MM.1S (cell line): ENCODE results near the gene SMCO4.
"Not testable (repeated sequence)": the region's sequence is repeated elsewhere in the genome, so short reads cannot be mapped to it uniquely, and the experiment has no call there.

Source experiments
- DNase-seq: peaks from one replicate; pipeline ENCODE4 v3.0.0-alpha.2; 2015
- H2AFZ ChIP-seq: fragments of 300-600 bp; sonication (generic); 2 replicates; pipeline ENCODE4 v1.6.0; 2016; ENCODE audit warnings: antibody characterized with exemption, low read length
- H3F3A ChIP-seq: fragments of 300-600 bp; sonication (generic); 2 replicates; pipeline ENCODE4 v1.6.1; 2016; ENCODE audit warnings: mild to moderate bottlenecking, antibody characterized with exemption, low read length, moderate library complexity, mixed read lengths; ENCODE audit not compliant: insufficient read depth
- H3K27ac ChIP-seq: fragments of 300-600 bp; sonication (generic); 2 replicates; pipeline ENCODE4 v1.5.1; 2016; ENCODE audit warnings: mild to moderate bottlenecking, low read length
- H3K27me3 ChIP-seq: fragments of 300-600 bp; sonication (generic); replicated peaks from 2 replicates; pipeline ENCODE4 v1.6.0; 2016; ENCODE audit warnings: low read length; ENCODE audit not compliant: insufficient read depth
- H3K36me3 ChIP-seq: fragments of 300-600 bp; sonication (generic); replicated peaks from 2 replicates; pipeline ENCODE4 v1.6.1; 2016; ENCODE audit warnings: mild to moderate bottlenecking, low read length, mixed read lengths; ENCODE audit not compliant: insufficient read depth
- H3K4me1 ChIP-seq: fragments of 300-600 bp; sonication (generic); 2 replicates; pipeline ENCODE4 v1.6.1; 2016; ENCODE audit warnings: low read length, mixed read lengths
- H3K4me2 ChIP-seq: fragments of 300-600 bp; sonication (generic); 2 replicates; pipeline ENCODE4 v1.6.0; 2016; ENCODE audit warnings: low read depth, low read length
- H3K4me3 ChIP-seq: fragments of 300-600 bp; sonication (generic); 2 replicates; pipeline ENCODE4 v1.5.1; 2016; ENCODE audit warnings: low read length, mixed read lengths
- H3K79me2 ChIP-seq: fragments of 300-600 bp; sonication (generic); 2 replicates; pipeline ENCODE4 v1.6.1; 2016; ENCODE audit warnings: mixed run types, low read length, mixed read lengths
- H3K9ac ChIP-seq: fragments of 300-600 bp; sonication (generic); 2 replicates; pipeline ENCODE4 v1.6.1; 2016; ENCODE audit warnings: low read length, mixed read lengths
- H3K9me2 ChIP-seq: fragments of 300-600 bp; sonication (generic); replicated peaks from 2 replicates; pipeline ENCODE4 v1.6.1; 2016; ENCODE audit warnings: mild to moderate bottlenecking, low read length, mixed read lengths; ENCODE audit not compliant: insufficient read depth
- H3K9me3 ChIP-seq: fragments of 300-600 bp; sonication (generic); replicated peaks from 2 replicates; pipeline ENCODE4 v1.6.1; 2016; ENCODE audit warnings: mild to moderate bottlenecking, low read length, mixed read lengths; ENCODE audit not compliant: insufficient read depth
- H4K20me1 ChIP-seq: fragments of 300-600 bp; sonication (generic); 2 replicates; pipeline ENCODE4 v1.6.1; 2016; ENCODE audit warnings: mild to moderate bottlenecking, low read length, moderate library complexity, mixed read lengths; ENCODE audit not compliant: insufficient read depth
- CTCF ChIP-seq: fragments of 300-600 bp; sonication (generic); IDR thresholded peaks from 2 replicates; pipeline ENCODE4 v1.5.1; 2016; ENCODE audit warnings: antibody characterized with exemption, low read length, mixed read lengths
- EZH2 ChIP-seq: fragments of 300-600 bp; sonication (generic); optimal IDR thresholded peaks from 2 replicates; pipeline ENCODE3; 2017; ENCODE audit warnings: low read depth, mild to moderate bottlenecking, antibody characterized with exemption, low read length, mixed read lengths
- EZH2phosphoT487 ChIP-seq: fragments of 300-600 bp; sonication (generic); IDR thresholded peaks from 2 replicates; pipeline ENCODE4 v1.6.1; 2018; ENCODE audit warnings: antibody characterized with exemption, low read length

Gene SMCO4

GRCh38 chr11:93579187-93579751 is 36.1 kb upstream of the SMCO4 start:
- H4K20me1 ChIP-seq, result no peaks in the 10 kb centered on the region
- no peak overlapping the region for H3K9ac ChIP-seq
- no peaks in the 10 kb centered on the region for H3K4me1 ChIP-seq
- H3K4me3 ChIP-seq, result no peak overlapping the region
- no peak overlapping the region for H2AFZ ChIP-seq
- H3K4me2 ChIP-seq, result no peak overlapping the region
- no peaks in the 10 kb centered on the region for H3F3A ChIP-seq
- H3K27ac ChIP-seq, result no peak overlapping the region
- H3K9me3 ChIP-seq, result no peaks in the 10 kb centered on the region
- no peaks in the 10 kb centered on the region for H3K79me2 ChIP-seq
- TF ChIP-seq EZH2 (no peak), CTCF (no peak), EZH2phosphoT487 (no peak)
- no peak for DNase-seq
- no peaks in the 10 kb centered on the region for H3K9me2 ChIP-seq
- H3K27me3 ChIP-seq, result no peaks in the 10 kb centered on the region
- no peaks in the 10 kb centered on the region for H3K36me3 ChIP-seq

GRCh38 chr11:93577286-93577685 is 34.1 kb upstream of the SMCO4 start:
- no peaks in the 10 kb centered on the region for H3K36me3 ChIP-seq
- H3K4me3 ChIP-seq, result no peak overlapping the region
- no peak overlapping the region for H3K27ac ChIP-seq
- no peaks in the 10 kb centered on the region for H3K4me1 ChIP-seq
- no peaks in the 10 kb centered on the region for H3K79me2 ChIP-seq
- no peak for DNase-seq
- TF ChIP-seq EZH2phosphoT487 (no peak), EZH2 (no peak), CTCF (no peak)
- no peak overlapping the region for H3K4me2 ChIP-seq
- H4K20me1 ChIP-seq, result no peaks in the 10 kb centered on the region
- no peaks in the 10 kb centered on the region for H3K27me3 ChIP-seq
- no peak overlapping the region for H3K9ac ChIP-seq
- no peak overlapping the region for H2AFZ ChIP-seq
- H3F3A ChIP-seq, result no peaks in the 10 kb centered on the region
- no peaks in the 10 kb centered on the region for H3K9me2 ChIP-seq
- H3K9me3 ChIP-seq, result no peaks in the 10 kb centered on the region

- H3K36me3 ChIP-seq, DNase-seq, H3K79me2 ChIP-seq: not testable (repeated sequence)
These were observed 33.7 kb upstream of the SMCO4 start for GRCh38 chr11:93576870-93577269.

GRCh38 chr11:93574638-93575220 is 31.5 kb upstream of the SMCO4 start:
- H3K4me3 ChIP-seq, result no peak overlapping the region
- H3K9me2 ChIP-seq, result no peaks in the 10 kb centered on the region
- H4K20me1 ChIP-seq, result no peaks in the 10 kb centered on the region
- H3F3A ChIP-seq, result no peaks in the 10 kb centered on the region
- no peaks in the 10 kb centered on the region for H3K36me3 ChIP-seq
- no peaks in the 10 kb centered on the region for H3K9me3 ChIP-seq
- no peak for DNase-seq
- no peak overlapping the region for H3K4me2 ChIP-seq
- H2AFZ ChIP-seq, result no peak overlapping the region
- H3K79me2 ChIP-seq, result no peaks in the 10 kb centered on the region
- no peak overlapping the region for H3K9ac ChIP-seq
- H3K27me3 ChIP-seq, result no peaks in the 10 kb centered on the region
- TF ChIP-seq EZH2 (no peak), EZH2phosphoT487 (no peak), CTCF (no peak)
- H3K27ac ChIP-seq, result no peak overlapping the region
- no peaks in the 10 kb centered on the region for H3K4me1 ChIP-seq

More at GRCh38 chr11:93576870-93577269, 33.7 kb upstream of the SMCO4 start:
- not testable (repeated sequence) for H3K4me1 ChIP-seq, H4K20me1 ChIP-seq, H3K27me3 ChIP-seq, H3K4me2 ChIP-seq, H3K9ac ChIP-seq, H3K4me3 ChIP-seq, H3K27ac ChIP-seq, H3K9me2 ChIP-seq, H2AFZ ChIP-seq, H3F3A ChIP-seq, H3K9me3 ChIP-seq
